Right renal pelvis (tissue), 4 donors: ENCODE data around the gene GSTT2B. TPM values are rescaled to one million over a fixed set of nuclear protein-coding genes. Genes with fewer than 3 reads are reported as not detected.
"Not testable (repeated sequence)": the region's sequence is repeated elsewhere in the genome, so short reads cannot be mapped to it uniquely, and the experiment has no call there.

Experiments
- DNase-seq, 4 donors: peaks; one replicate each; pipeline ENCODE4 v3.0.0-alpha.2; 2013; ENCODE audit warnings: low read depth in 4 of 4, low spot score in 3 of 4, missing footprints in 1 of 4
- polyA plus RNA-seq, 4 donors: library from polyadenylated mRNA; unstranded; fragments of 120-200 nt; gene quantifications; one replicate each; pipeline ENCODE4 v1.2.1, GENCODE V29; 2013; ENCODE audit not compliant: insufficient read length in 4 of 4

Gene GSTT2B, protein sequence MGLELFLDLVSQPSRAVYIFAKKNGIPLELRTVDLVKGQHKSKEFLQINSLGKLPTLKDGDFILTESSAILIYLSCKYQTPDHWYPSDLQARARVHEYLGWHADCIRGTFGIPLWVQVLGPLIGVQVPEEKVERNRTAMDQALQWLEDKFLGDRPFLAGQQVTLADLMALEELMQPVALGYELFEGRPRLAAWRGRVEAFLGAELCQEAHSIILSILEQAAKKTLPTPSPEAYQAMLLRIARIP
- 10 to 100 TPM in 2 of 4 donors, 1 to 10 TPM in 2; 4.5 to 22.4 (median 12.6) TPM for polyA plus RNA-seq

DNA sequence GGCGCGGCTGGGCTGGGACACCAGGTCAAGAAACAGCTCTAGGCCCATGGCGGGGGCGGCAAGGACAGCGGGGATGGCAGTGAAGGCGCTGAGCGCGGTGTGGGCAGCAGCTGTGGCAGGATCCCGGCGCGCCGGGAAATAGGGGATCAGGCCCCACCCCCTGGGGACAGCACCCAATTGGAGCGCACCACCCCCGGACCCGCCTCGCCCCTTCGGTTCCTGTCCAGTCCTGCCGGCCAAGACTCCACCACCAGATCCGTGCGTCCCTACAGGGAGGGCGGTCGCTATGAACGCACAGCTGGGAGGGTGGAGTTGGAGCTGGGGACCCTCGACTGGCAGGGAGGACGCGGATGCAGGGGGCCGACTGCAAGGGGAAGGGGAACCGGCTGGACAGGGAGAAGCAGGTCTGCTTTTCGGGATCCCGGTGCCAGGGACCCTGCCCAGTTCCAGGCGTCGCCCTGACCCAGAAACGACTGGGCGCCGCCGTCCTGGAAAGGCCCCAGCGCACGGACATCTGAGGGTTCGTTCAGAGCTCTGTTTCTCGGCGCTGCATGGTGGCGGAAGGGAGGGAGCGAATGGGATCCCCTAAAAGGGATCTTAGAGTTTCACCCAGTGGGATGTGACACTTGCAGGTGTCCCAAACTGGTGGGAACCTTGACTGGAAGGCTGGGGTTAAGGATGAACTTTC is at the start of gene GSTT2B:
GSTT2B (minus strand) TSS at position 112 of the 688 bp plus-strand sequence; CDS start at position 48, 64 bp downstream.
- DNase-seq, result not testable (repeated sequence)

GRCh38 chr22:24010018-24010391 is 49.0 kb upstream of the GSTT2B start:
- no peak for DNase-seq

DNA sequence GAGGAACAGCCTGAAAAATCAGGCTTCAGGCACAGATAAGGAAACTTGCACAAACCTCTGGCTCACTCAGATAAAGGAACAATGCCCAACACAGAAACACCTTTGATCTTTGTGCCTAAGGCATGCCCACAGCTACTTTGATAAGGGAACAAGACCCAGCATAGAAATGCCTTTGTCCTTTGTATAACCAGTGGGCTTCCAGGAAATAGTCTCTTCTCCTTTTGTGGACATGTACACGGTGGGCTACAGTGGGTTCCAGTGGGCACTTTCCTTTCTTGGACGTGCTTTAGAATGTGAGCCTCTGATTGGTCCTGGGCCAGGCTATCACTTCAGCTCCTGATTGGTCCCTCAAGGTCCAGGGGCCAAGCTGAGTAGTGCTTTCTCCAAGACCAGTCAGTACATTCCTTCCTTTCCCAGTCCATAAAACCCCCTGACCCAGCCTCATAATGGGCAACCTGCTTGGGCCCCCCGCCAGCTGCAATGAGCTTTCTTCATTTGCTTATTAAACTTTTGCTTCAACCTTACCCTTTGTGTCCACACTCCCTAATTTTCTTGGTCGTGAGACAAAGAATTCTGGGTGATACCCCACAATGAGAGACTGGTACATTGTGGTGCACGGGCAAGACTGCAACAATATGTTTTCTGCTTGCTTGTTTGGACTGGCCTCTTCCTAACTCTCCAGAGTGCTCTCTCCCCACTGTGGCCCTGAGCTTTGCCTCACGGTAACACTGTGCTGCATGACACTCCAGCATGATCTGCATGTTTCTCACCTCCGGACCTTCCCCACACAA is 48.4 kb upstream of the GSTT2B start:
- DNase-seq, result no peak

DNA sequence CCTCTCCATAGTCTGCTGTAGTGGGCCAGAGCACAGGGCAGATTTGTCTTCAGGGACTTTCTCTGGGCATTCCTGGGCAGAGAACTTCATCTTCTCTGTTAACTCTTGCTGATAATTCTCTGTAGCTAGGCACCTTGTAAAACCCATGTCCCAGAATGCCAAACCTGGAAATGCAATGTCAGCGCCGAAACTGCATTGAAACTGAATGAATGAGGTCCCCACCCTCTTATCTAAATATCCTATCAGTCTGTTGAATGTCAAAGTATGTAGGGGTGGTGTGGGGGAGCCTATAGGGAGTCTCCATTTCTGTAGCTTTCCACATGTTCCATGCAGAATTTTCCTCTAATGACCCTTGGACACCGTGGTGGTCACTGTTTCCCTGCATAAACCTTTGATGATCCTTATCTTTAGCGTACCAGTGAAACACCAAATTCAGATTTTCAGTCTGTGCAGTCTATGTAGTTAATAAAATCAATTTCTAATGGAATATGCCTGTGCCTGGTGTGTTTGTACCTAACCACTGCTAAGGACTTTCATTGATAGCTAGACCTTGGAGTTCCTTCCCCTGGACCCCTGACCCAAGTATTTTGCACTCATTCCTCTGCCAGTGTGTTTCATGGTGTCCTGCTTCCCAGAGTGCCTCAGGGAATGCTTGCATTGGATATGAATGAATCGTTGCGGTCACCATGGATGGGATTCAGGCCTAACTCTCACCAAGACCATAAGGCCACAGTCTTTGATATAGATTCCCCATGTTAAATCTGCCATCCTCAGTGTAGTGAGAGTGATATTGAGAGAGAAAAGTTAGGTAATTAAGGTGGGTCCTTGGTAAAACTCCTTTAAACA is 47.6 kb upstream of the GSTT2B start:
- DNase-seq, result no peak

DNA sequence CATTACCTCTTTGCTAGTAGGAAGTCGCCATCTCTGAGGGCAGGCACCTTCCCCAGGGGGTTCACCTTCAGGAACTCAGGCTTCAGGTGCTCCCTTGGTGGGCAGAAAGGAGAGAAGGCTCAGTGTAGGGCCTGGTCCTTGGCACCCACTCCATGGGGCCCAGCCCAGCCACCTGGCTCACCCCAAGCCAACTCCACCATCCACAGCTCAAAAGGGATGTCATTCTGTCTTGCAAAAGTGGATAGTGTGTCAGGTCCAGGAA is 47.0 kb upstream of the GSTT2B start:
- no peak for DNase-seq

- no peak for DNase-seq
These were observed 46.4 kb upstream of the GSTT2B start for GRCh38 chr22:24007253-24008021.

DNA sequence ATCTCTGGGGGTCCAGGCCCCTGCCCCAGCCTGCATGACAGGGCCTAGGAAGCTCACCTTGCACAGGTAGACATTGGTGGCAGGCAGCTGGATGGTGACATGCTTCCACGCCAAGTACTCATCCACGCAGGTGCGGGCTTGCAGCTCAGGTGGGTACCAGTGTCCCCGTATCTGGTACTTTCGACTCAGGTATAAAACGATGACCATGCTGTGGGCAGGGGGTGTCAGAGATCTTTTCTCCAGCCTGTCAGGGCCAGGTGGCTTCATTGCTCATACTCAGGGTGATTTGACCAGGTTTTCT is 45.9 kb upstream of the GSTT2B start:
- no peak for DNase-seq

DNA sequence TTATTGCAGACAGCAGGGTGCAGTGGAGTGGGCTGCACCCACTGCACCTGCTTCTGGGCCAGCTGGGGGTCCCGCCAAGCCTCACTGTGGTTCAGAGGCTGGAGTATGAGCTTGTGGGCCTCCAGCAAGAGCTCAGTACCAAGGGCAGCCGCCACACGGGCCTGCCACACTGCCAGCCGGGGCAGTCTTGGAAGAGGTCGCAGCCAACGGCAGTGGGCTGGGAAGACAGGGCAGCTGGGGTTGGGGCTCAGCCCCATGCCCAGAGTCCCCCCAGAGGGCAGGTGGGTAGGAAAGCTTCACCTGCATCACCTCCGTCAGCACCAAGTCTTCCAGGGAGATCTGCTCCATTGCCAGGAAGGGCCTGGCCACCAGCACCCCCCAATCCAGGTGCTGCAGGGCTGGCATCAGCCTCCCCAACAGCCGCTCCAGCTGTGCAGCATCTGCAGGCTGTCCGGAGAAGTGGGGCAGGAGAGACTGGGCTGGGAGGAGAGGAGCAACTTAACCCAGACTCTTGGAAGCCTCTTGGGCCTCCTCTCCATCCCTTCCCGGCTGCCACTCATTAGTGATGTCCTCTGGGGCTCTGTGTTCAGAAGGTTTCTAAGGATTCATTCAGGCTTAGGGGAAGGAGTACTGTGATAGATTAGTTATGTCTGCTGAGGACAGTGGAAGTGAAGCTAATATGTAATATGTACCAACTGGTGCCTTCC is 45.4 kb upstream of the GSTT2B start:
- DNase-seq, result no peak

- DNase-seq, result no peak
These were observed 44.2 kb upstream of the GSTT2B start, which contains the start of gene GSTT4 for GRCh38 chr22:24005201-24005600. TSS of gene GSTT4 (minus strand) at chr22:24005453. CDS start at chr22:24005356, 97 bp downstream.

DNA sequence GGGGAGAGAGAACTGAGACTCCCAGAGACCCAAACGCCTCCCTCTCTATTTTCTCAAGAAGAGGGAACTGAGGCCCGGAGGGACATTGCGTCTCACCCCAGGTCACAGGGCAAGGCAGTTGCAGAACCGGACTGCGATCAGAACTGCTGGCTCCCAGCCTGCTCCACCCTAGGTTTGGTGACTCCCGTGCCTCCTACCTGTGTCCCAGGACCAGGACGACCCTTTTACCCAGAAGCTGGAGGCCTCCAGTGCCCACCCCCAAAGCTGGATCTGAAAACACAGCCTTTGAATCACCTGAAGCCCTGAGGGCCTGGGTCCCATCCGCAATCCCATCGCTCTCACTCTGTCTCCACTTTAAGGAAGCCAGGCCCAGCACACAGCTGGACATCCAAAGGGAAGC is 42.9 kb upstream of the GSTT2B start:
- DNase-seq, result no peak

DNA sequence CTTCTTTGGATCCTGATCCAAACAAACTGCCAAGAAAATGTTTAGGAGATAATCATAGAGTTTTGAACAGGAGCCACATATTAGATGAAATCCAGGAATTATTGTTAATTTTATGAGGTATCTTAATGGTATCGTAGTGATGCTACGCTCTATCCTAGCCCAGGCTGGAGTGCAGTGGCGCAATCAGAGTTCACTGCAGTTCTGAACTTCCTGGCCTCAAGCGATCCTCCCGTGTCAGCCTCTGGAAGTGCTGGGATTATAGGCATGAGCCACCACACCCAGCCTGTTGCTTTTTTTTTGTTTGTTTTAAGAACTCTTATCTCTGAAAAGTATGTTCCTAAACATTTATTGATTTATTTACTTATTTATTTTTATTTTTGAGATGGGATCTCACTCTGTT is 41.9 kb upstream of the GSTT2B start:
- no peak for DNase-seq

GRCh38 chr22:24002272-24002671 is 41.3 kb upstream of the GSTT2B start:
- no peak for DNase-seq

GRCh38 chr22:24001314-24001713 is 40.3 kb upstream of the GSTT2B start:
- DNase-seq, result no peak

DNA sequence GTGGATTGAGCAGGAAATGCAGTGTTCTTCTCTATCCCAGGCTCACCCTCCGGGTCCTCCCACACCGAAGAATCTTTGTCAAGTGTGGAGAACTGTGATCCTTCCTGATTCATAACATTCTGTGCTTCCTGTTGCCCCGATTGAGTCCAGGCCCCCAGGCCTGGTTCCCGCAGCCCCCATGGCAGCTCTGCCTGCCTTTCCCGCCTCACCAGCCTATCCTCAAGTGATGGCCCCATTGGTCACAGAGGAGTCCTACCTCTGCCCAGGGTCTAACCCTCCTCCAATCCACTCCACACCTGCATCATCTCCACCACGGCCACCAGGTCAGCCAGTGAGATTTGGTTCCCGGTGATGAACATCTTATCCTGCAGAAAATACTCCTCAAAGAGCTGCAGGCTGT is 38.8 kb upstream of the GSTT2B start:
- not testable (repeated sequence) for DNase-seq

- no peak for DNase-seq
These were observed 36.1 kb upstream of the GSTT2B start for GRCh38 chr22:23997092-23997491.

- DNase-seq, result not testable (repeated sequence)
These were observed 32.7 kb upstream of the GSTT2B start for GRCh38 chr22:23993581-23994177.

- not testable (repeated sequence) for DNase-seq
These were observed 32.1 kb upstream of the GSTT2B start for GRCh38 chr22:23993080-23993479.

DNA sequence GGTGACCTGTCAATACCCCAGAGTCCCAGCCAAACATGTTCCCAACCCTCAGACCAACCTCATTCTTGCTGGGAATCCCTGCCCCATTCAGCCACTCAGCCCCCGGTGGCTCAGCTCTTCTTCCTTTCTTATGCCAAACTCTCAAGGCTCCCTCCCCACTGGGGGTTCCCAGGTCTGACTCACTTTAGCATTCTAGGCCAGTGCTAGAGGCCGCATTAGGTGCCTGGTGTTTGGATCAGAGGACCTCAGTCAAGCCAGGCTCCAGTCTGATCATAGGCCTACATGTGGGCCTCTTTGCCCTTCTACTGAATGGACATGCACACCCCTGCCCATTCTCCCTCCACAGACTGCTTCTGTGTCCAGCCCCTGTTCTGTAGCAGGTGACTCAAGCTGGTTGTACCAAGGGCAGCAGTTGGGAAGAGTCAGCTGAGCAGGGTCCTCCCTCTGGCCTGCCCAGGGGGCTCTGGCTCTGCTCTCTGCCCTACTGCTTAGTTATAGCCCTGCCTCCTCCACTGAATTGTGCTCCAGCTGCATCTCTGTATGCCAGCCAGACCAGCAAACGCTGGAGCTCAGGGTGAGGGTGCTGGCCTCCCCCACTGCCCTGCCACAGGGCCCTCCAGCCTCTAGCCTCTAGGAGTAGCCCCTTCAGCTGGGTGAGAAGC is 28.7 kb upstream of the GSTT2B start:
- DNase-seq, result not testable (repeated sequence)
